HG03520 (cell line): ENCODE measurements around the gene ZMYM5.
A peak's percentile ranks its signal among the peaks of the same experiment; 100 is the strongest.
"Not testable (repeated sequence)": the region's sequence is repeated elsewhere in the genome, so short reads cannot be mapped to it uniquely, and the experiment has no call there.

Source experiments
- ATAC-seq: cut with Tn5 transposase; IDR thresholded peaks from one replicate; pipeline ENCODE4 v1.9.1; 2021; ENCODE audit warnings: mild to moderate bottlenecking, moderate library complexity; ENCODE audit not compliant: unreplicated experiment

The ZMYM5 gene

DNA sequence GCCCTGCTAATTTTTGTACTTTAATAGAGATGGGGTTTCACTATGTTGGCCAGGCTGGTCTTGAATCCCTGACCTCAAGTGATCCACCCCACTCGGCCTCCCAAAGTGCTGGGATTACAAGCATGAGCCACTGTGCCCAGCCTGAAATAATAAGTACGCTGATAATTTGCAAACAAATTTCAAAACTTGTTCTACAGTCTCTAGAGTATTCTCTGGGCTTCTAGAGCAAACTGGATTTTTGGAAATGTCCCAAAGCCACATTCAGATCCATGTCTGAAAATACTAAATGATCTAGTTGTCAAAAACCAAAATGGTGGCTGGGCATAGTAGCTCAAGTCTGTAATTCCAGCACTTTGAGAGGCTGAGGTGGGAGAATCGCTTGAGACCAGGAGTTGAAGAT lies 40.8 kb downstream of the ZMYM5 start:
- ATAC-seq = no peak

DNA sequence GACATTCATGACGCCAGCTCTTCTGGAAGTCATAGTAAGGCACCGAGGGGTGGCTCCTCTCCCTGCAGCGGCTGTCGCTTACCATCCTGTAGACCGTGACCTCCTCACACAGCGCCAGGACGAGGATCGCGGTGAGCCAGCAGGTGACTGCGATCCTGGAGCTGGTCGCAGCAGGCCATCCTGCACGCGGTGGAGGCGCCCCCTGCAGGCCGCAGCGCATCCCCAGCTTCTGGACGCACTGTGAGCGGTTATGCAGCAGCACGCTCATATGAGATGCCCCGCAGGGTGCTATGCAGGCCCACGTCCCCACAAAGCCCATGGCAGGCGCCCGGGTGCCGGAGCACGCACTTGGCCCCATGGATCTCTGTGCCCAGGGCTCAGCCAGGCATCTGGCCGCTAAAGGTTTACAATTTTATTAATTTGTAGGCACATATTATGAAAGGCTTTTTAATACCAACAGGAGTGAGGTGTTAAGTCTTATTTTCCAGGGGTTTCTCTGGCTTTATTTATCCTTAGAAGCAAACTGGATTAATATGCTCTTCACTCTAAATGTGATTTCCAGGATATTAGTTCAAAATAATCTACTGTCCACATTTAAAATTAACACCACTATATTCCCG lies 45.1 kb downstream of the ZMYM5 start:
- ATAC-seq = no peak

DNA sequence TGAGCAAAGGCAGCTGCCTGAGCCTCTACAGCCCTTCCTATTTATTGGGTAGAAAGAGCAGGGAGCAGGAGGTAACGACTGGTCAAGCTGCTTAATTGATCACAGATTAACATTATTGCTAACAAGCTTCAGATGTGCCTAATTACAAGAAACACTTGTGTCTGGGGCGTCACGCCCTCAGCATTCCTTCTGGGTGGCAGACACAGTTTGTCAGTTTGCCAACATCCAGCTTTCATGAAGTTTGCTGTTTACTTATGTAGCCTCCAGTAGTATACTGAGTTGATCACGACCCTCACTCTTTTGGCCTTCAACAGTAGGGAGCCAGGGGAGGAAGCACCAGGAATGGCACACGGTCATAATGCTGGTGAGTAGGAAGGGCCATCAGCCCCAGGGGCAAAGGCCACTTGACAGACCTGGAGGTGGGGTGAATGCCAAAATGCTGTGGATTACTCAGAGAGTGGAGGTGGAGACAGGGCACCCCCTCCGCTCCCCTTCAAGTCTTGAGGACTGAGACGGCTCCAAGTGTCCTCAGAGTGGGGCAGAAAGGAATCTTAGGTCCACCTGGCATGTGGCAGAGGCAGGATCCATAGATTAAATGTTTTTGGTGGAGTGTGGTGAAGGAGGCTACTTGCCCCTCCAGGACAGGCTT lies 45.8 kb downstream of the ZMYM5 start:
- no peak for ATAC-seq

DNA sequence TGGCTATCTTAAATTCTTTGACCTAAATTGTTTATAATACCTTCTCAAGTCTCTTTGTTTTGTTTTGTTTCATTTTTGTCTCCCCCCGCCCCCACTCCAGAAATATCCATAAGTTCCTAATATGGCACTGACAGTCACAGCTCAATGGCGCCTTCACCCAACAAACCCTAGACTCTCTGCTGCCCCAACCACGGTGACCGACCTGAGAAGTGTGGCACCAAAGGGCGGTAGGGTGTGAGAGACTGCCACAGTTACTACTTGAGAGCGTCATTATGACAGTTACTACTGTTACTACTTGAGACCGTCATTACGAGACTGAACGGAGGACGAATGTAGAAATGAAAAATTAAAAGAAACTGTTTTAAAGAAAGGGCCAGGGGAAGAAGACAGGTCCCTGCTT lies 46.3 kb downstream of the ZMYM5 start:
- ATAC-seq = no peak

DNA sequence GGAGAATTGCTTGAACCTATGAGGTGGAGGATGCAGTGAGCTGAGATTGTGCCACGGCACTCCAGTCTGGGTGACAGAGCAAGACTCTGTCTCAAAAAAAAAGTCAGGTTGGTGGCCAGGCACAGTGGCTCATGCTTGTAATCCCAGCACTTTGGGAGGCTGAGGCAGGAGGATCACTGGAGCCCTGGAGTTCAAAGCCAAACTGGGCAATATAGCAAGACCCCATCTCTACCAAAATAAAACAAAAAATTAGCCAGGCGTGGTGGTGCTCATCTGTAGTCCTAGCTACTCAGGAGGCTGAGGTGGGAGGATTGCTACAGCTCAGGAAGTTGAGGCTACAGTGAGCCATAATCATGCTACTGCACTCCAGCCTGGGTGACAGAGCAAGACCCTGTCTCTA lies 47.6 kb downstream of the ZMYM5 start:
- not testable (repeated sequence) for ATAC-seq

DNA sequence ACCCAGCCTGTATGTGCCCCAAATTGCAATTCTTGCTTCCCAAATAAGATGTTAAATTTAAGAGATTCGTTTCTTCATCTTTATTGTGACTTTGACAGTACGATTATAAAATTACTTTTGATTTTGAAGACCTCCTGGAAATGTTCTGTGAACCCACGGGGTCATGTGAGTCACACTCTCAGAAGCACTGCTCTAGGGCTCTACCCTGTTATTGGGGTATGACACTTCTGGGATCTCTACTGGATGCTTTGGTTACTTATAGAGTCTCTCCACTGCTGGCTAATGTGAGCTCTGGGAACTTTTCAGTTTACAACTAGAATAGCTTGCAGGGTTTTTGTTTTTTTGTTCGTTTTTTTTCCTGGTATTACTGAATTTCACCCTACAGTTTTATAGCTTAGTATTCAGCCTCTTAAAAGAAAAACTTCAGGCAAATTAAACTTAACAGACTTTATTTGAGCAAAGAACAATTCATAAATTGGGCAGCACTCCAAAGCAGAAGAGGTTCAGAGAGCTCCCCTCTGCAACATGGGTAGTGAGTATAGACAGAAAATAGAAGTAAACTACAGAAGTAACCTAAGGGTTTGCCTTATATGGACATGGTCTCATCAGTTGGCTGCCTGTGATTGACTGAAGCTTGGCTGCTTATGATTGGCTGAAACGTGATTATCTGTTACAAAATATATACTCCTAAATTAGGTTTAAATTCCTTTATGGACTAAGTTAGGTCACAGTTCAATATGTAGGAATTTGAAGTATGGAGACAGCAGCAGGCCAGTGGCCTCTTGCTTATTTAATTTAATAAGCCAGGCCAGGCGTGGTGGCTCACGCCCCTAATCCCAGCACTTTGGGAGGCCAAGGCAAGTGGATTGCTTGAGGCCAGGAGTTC lies 52.2 kb downstream of the ZMYM5 start:
- no peak for ATAC-seq

DNA sequence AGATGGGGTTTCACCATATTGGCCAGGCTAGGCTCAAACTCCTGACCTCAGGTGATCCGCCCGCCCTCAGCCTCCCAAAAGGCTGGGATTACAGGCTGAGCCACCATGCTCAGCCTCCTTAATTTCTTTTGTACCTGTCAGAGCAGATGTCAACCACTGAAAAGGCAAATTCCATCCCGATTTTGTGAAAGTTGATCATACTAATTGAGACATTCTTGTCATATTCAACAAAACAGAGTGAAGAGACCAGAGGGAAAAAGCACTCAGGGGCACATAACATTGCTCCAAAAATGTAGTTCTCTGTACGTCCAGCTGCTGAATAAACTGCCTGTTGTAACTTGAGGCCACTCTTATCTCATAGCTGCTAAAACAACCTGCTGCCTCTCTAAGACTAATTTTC lies 53.3 kb downstream of the ZMYM5 start:
- no peak for ATAC-seq

DNA sequence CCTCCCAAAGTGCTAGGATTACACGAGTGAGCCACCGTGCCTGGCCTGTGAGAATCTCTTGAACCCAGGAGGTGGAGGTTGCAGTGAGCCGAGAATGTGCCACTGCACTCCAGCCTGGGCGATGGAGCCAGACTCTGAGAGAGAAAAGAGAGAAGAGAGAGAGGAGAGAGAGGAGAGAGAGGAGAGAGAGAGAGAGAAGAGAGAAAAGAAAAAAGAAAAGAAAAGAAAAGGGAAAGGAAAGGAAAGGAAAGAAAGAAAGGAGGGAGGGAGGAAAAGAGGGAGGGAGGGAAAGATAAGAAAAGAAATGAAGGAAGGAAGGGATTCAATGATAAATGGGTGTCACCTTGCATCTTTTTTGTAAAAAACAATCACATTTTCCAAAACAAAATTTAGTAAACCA lies 57.7 kb downstream of the ZMYM5 start:
- ATAC-seq = no peak

DNA sequence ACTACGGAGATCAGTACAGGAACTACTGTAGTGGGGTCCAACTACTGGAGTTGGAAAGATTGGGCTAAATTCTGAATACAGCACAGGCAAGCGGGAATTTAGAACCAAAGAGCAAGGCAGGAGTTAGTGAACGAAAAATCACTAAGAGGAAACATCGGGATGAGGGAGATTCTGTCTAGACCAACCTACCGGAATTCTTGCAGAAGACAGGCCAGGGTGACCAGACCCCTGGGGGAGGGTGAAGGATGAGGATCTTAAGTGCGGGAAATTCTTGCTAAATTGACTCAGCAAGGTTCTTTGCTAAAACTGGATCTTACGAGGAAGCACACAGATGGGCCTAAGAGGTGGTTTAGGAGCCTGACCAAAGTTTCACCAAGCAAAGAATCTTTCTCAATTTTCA lies 67.5 kb downstream of the ZMYM5 start:
- ATAC-seq = no peak

DNA sequence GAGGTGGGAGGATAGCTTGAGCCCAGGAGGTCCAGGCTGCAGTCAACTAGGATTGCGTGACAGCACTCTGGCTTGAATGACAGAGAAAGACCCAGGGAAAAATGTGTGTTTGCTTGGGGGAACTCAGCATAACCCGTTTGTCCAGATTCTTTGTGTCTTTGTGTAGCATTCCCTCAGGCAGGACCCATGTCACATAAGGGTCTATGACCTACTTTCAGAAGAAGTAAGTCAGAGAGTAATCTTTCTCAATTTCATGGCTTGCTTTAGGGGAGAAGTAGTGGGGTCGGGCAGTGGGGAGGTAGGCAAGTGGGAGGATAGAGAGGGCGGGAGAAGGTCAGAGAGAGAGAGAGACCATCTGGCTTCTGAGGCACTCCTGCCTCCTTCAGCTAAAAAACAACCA lies 68.8 kb downstream of the ZMYM5 start:
- ATAC-seq = no peak

DNA sequence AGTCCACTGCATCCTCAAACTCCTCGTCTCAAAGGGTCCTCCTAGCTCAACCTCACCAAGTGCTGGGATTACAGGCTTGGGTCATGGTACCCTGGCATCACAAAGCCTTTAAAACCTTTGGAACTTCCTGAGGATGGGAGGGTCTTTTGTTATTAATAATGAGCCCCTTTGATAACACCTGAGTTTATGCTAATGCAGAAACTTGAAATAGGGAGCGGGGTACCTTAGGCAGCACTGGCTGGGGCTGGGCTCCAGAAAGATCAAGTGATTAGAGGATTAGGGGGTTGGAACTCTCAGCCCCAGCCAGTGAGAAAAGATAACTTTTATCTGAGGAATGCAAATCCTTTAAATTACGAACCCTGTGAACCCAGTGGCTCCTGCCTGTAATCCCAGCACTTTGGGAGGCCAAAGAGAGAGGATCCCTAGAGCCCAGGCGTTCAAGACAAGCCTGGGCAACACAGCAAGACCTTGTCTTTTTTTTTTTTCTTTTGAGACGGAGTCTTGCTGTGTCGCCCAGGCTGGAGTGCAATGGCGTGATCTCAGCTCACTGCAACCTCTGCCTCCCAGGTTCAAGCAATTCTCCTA lies 71.4 kb downstream of the ZMYM5 start:
- ATAC-seq = no peak

DNA sequence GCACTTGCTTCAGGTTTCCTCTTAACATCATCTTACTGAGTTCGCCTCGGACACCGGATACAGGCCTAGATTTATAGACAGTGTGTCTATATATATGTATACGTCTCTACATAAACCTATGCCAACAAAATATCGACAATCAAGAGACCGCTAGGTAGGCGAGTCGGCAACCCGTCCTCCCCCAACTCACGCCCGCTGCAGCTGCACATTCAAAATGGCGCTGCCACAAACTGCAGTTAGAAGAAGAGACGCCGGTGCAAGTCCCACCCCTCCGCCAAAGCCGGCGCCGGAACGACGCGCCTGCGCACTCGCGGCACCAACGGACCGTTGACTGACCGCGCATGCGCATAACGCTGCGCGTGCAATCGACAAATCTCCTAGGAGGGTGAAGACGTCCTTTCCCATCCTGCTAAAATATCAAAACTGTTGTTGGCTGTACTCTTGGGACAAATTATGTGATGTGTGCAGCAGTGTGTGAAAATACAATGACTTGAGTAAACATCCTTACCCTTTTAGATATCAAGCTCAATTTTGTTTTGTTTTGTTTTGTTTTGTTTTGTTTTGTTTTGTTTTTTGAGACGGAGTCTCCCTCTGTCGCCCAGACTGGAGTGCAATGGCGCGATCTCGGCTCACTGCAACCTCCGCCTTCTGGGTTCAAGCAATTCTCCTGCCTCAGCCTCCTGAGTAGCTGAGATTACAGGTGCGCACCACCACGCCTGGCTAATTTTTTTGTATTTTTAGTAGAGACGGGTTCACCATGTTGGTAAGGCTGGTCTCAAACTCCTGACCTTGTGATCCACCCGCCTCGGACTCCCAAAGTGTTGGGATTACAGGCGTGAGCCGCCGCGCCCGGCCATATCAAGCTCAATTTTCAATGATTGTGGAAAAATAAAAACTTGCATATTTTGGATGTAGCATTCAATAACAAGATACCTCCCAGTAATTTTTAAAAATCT lies 80.4 kb downstream of the ZMYM5 start, which contains the start of gene PSPC1:
TSS of gene PSPC1 (minus strand) at position 219 of the 956 bp plus-strand sequence. CDS start at position 31, 188 bp downstream.
- ATAC-seq = peak; percentile 83

DNA sequence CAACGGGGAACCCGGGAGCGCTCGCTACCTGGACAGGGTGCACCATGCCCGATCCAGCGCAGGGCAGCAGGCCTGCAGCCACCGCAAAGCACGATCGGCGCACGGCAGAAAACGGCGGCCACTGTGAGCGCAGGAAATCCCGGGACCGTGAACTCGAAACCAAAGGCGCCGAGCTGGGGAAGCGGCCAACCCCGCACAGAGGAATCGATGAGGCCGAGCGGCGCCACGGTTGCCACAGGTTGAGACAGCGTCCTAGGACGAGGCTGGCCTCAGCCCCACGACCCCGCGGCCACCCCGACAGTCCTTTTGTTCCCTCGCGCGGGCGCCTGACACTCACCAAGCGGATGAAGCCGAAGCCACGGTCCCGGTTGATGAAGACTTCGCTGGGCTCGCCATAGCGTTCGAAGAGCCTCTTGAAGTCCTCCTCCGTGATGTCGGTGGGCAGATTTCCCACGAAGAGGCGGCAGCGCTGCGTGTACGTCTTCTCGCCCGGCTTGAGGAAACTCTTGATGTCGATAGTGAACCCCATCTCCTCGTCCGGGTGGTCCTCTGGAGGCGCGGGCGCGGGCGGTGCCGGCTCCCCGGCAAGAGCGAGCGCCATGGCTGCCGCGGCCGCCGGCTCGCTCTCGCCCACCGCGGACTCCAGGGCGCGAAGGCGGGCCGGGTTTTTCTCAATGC lies 81.3 kb downstream of the ZMYM5 start:
- ATAC-seq = peak; percentile 38

DNA sequence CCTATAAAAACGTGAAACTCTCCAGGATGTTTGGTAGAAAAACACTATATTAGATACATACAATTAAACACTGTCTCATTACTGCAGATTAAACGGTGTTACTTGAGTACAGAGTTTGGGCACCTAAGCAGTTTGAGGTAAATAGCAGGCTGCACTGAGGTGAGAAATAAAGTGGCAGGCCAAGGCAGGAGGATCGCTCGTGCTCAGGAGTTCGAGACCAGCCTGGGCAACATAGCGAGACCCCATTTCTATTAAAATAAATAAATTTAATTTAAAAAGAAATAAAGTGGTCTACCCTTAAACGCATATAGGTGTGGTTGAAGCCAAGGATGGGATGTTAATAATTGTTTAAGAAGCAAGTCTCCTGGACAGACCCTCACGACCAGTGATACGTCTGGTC lies 81.9 kb downstream of the ZMYM5 start:
- no peak for ATAC-seq

DNA sequence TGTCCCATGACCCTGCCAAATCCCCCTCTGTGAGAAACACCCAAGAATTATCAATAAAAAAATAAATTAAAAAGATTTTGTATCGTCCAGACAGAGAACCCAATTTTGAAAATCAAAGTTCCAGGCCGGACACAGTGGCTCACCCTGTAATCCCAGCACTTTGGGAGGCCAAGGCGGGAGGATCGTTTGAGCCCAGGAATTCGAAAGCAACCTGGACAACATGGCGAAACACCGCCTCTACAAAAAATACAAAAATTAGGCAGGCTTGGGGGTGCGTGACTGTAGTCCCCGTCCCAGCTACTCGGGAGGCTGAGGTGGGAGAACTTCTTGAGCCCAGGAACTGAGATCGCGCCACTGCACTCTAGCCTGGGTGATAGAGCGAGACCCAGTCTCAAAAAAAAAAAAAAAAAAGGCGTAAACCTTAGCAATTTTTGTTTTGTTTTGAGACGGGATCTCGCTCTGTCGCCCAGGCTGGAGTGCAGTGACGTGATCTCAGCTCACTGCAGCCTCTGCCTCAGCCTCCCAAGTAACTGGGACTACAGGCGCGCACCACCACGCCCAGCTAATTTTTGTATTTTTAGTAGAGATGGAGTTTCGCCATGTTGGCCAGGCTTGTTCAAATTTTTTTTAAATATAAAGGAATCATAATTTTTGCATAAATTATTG lies 82.6 kb downstream of the ZMYM5 start:
- not testable (repeated sequence) for ATAC-seq
